Stimulated activated CD8-positive, alpha-beta memory T cell treated with anti-CD3 and anti-CD28 coated beads, Interleukin-2, amount 100 ng/mL, for 1 hour (primary cell): ENCODE data around the gene SCN2B.
"Not testable (repeated sequence)": the region's sequence is repeated elsewhere in the genome, so short reads cannot be mapped to it uniquely, and the experiment has no call there.

Experiments
- DNase-seq, 2 donors: peaks; one replicate each; pipeline ENCODE4 v3.0.0-alpha.2; 2020; ENCODE audit warnings: low read depth in 2 of 2

The SCN2B gene

GRCh38 chr11:118206391-118207031 is 30.1 kb upstream of the SCN2B start:
- DNase-seq = no peak

- DNase-seq = no peak
Observed at GRCh38 chr11:118205606-118206378, 29.4 kb upstream of the SCN2B start.

- peak; percentile 34 to 39 for DNase-seq
Observed at GRCh38 chr11:118202599-118203422, 26.4 kb upstream of the SCN2B start.

GRCh38 chr11:118201966-118202365 is 25.5 kb upstream of the SCN2B start:
- no peak for DNase-seq

GRCh38 chr11:118200901-118201680 is 24.7 kb upstream of the SCN2B start:
- DNase-seq = peak in 1 of 2 donors; percentile 23

GRCh38 chr11:118200497-118200896 is 24.1 kb upstream of the SCN2B start:
- no peak for DNase-seq

GRCh38 chr11:118199135-118199534 is 22.7 kb upstream of the SCN2B start:
- DNase-seq = no peak

- DNase-seq = peak; percentile 67 to 76
Observed at GRCh38 chr11:118198370-118198769, 21.9 kb upstream of the SCN2B start.

GRCh38 chr11:118194835-118195627 is 18.6 kb upstream of the SCN2B start:
- DNase-seq = no peak

- no peak for DNase-seq
Observed at GRCh38 chr11:118193910-118194566, 17.6 kb upstream of the SCN2B start.

- DNase-seq = not testable (repeated sequence)
Observed at GRCh38 chr11:118192817-118193216, 16.4 kb upstream of the SCN2B start.

GRCh38 chr11:118190942-118191506 is 14.6 kb upstream of the SCN2B start:
- not testable (repeated sequence) for DNase-seq

GRCh38 chr11:118186346-118187107 is 10.1 kb upstream of the SCN2B start:
- DNase-seq = no peak

GRCh38 chr11:118184784-118185579 is 8.5 kb upstream of the SCN2B start:
- DNase-seq = no peak

GRCh38 chr11:118183691-118184090 is 7.3 kb upstream of the SCN2B start:
- not testable (repeated sequence) for DNase-seq

GRCh38 chr11:118180300-118180703 is 3.9 kb upstream of the SCN2B start:
- no peak for DNase-seq

- no peak for DNase-seq
Observed at GRCh38 chr11:118176778-118177134, 317 bp upstream of the SCN2B start.
